Prostate gland (tissue), 2 donors: ENCODE results near the gene PURA. TPM values are rescaled to one million over a fixed set of nuclear protein-coding genes. Genes with fewer than 3 reads are reported as not detected.

Source experiments
- DNase-seq: peaks from one replicate; pipeline ENCODE4 v3.0.0-alpha.2; 2019; ENCODE audit warnings: low spot score
- H3K27ac ChIP-seq, 2 donors: fragments of 200-600 bp; sonication (generic); 2 replicates each; pipeline ENCODE4 v1.5.1; 2017 to 2019
- H3K27me3 ChIP-seq: fragments of 200-600 bp; sonication (generic); replicated peaks from 2 replicates; pipeline ENCODE4 v1.5.1; 2019; ENCODE audit not compliant: insufficient read depth
- H3K36me3 ChIP-seq, 2 donors: fragments of 200-600 bp; sonication (generic); 1 replicate in 1 of 2; 2 replicates in 1 of 2; pipeline versions ENCODE4 v1.5.1 to v1.8.1; 2017 to 2019
- H3K4me1 ChIP-seq: fragments of 200-600 bp; sonication (generic); replicated peaks from 2 replicates; pipeline ENCODE4 v1.5.1; 2019
- H3K4me3 ChIP-seq, 2 donors: fragments of 200-600 bp; sonication (generic); 2 replicates each; pipeline ENCODE4 v1.5.1; 2017 to 2019
- H3K9me3 ChIP-seq: fragments of 200-600 bp; sonication (generic); 2 replicates; pipeline ENCODE4 v1.5.1; 2017
- POLR2A ChIP-seq: fragments of 450-650 bp; IDR thresholded peaks from one replicate; pipeline ENCODE4 v1.6.1; 2016; ENCODE audit warnings: antibody characterized with exemption, mild to moderate bottlenecking
- POLR2AphosphoS5 ChIP-seq: sonication (generic); formaldehyde crosslinking; IDR thresholded peaks from one replicate; pipeline ENCODE4 v1.6.1; 2017; ENCODE audit warnings: antibody characterized with exemption
- WGBS: methylation state at CpG from one replicate; pipeline ENCODE4 v1.1.5; 2018; 5-methylcytosine and 5-hydroxymethylcytosine counted together
- intact Hi-C: fragments of 100-400 bp; cut with DNase I; formaldehyde crosslinking; loops from one replicate; pipeline ENCODE4 v1.14.2; 2022
- total RNA-seq, 2 donors: library from RNA; depleted of rRNA; stranded (reverse); fragments of >200 nt; gene quantifications; one replicate each; pipeline ENCODE4 v1.1.0, GENCODE V29; 2016
- TF ChIP-seq, protein P1 (sequence below), 4 experiments: fragments of 200-600 bp in 2 of 4; fragments of 450-650 bp in 2 of 4; sonication (generic) in 2 of 4; IDR thresholded peaks; 1 replicate in 3 of 4; 2 replicates in 1 of 4; pipeline ENCODE4 v1.5.1; 2016 to 2019; ENCODE audit warnings: antibody characterized with exemption in 4 of 4, mild to moderate bottlenecking in 2 of 4, moderate library complexity in 2 of 4

The PURA gene
- total RNA-seq, 2 donors from 2014 or later, result 24.2 to 27.2 TPM

DNA sequence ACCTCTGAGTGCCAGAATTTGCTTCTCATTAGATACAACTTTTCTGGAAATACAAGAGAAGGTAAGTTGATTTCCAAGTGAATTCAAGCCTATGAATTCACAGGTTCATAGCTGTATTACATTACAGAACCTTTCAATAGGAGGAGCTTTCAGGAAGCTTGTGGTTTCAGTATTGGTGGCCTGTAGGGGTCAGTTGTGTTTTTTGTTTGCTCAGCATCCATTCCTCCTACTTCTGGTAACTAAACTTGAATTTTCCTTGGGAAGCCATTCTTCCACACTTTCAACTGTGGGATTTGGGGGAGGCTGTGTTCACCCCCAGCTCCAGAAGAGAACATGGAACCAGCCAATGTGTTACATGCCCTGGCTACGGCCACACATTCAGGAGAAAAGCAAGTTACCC lies 55.5 kb downstream of the PURA start:
- no peak for DNase-seq
- intact Hi-C loops, result no loop called here
- no peaks in the 10 kb centered on the region for H3K4me1 ChIP-seq

DNA sequence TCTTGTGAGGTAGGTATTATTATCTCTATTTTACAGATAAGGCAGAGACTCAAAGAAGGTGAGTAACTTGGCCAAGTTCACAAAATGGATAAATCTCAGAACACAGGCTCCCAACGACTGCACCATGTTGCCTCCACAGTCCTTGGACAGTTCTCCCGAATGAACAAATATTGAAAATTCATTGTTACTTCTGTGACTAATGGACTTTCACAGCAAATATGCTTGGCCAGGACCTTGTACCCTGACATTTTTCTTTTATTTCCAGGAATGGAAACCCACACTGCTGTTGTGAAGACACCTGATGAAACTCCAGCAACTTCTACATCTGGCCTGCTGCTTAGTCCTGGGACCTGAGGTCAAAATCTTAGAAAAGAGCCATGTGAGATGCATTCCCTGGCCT lies 58.6 kb downstream of the PURA start:
- H3K4me3 ChIP-seq, result no peak overlapping the region
- H3K27me3 ChIP-seq, result no peaks in the 10 kb centered on the region
- no peaks in the 10 kb centered on the region for H3K4me1 ChIP-seq
- WGBS, result 31% methylated on average over 2 of the region's 2 CpGs
- DNase-seq, result no peak
- H3K27ac ChIP-seq, result no peak overlapping the region
- no peaks in the 10 kb centered on the region for H3K9me3 ChIP-seq
- H3K36me3 ChIP-seq, result no peaks in the 10 kb centered on the region
- TF ChIP-seq POLR2AphosphoS5, result no peak
- TF ChIP-seq, protein P1, sequence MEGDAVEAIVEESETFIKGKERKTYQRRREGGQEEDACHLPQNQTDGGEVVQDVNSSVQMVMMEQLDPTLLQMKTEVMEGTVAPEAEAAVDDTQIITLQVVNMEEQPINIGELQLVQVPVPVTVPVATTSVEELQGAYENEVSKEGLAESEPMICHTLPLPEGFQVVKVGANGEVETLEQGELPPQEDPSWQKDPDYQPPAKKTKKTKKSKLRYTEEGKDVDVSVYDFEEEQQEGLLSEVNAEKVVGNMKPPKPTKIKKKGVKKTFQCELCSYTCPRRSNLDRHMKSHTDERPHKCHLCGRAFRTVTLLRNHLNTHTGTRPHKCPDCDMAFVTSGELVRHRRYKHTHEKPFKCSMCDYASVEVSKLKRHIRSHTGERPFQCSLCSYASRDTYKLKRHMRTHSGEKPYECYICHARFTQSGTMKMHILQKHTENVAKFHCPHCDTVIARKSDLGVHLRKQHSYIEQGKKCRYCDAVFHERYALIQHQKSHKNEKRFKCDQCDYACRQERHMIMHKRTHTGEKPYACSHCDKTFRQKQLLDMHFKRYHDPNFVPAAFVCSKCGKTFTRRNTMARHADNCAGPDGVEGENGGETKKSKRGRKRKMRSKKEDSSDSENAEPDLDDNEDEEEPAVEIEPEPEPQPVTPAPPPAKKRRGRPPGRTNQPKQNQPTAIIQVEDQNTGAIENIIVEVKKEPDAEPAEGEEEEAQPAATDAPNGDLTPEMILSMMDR (IDR thresholded peaks at IDR 0.05), result no peak
- TF ChIP-seq POLR2A, result no peak
- intact Hi-C loops, result loop anchor here (10.0 kb wide), 1 partner anchor 62 kb away; no protein-coding TSS in a partner anchor

More for the DNA sequence above, 55.5 kb downstream of the PURA start:
- no peaks in the 10 kb centered on the region for H3K36me3 ChIP-seq
- H3K4me3 ChIP-seq, result no peak overlapping the region
- TF ChIP-seq, protein P1 (IDR thresholded peaks at IDR 0.05), result no peak
- TF ChIP-seq POLR2AphosphoS5, result no peak
- TF ChIP-seq POLR2A, result no peak
- no peaks in the 10 kb centered on the region for H3K27me3 ChIP-seq
- H3K27ac ChIP-seq, result no peak overlapping the region
- no peaks in the 10 kb centered on the region for H3K9me3 ChIP-seq
- 89% methylated on average over 1 of the region's 1 CpG for WGBS

DNA sequence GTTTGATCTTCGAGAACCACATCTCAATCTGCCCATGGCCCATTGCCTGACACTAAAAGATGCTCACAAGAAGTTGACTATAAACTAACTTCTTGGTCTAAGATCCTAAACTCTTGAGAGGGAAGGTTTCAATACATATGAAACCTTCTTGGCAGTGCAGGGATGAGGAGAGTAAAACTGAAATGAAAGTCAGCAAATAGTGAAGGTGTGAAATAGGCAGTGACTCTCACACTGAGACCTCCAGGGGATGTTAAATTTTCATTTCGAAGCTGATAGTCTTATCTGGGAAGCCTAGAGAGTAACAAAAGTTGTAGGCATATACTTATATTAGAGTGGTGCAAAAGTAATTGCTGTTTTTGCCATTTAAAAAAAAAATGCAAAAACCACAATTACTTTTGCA lies 60.1 kb downstream of the PURA start:
- peak overlapping the region; percentile 99 for H3K27ac ChIP-seq
- WGBS, result 94% methylated on average over 2 of the region's 2 CpGs
- intact Hi-C loops, result loop anchor here (10.0 kb wide), 1 partner anchor 61 kb away; no protein-coding TSS in a partner anchor

DNA sequence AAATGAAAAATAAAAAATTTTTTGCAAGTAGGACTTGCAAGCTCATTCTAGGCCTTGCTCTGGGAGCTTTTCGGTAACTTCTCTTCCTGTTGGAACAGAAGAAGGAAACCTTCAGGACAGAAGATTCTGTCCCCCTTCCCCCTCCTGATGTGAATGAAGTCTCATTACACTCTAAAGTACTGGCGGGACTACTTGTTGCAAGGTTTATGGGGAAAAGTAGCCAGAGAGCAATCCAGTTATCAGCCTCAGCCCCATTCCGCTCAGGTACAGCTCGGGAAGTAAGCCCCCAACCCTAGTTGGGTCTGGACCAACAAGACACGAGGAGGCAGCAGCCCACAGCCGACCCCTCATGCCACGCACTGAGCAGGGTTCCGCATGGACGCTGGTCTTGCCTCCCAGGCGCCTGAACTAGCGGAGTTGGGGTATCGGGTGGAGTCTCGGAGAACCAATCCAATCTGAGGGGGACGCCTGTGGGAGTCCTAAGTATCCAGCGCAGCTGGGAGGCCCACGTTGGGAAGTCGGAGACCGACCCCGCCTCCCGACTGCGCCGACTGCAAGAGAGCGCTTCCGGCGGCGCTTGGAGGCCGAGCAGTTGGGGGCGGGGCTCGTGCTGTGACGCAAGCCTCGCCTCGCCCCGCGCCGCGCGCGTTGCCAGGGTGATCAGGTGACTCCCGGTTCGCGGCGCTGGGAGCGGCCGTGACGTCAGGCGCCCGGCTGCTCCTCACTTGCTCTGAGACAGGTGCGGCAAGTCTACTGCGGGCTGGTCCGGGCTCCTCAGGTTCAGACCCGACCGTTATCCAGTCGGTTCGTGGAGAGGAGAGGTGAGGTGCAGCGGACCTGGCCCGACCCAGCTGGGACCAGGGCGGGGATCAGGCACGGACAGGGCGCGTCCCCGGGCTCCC lies 60.8 kb downstream of the PURA start, which contains the start of gene CYSTM1:
CYSTM1 (plus strand) TSS at position 724 of the 902 bp plus-strand sequence. CDS start 19,278 bp downstream, outside the sequence.
- Histone ChIP-seq H3K9me3 (no peaks in the 10 kb centered on the region), H3K36me3 (no peaks in the 10 kb centered on the region), H3K27ac (peak within 1 kb of the TSS; percentile 99), H3K4me3 (peak within 1 kb of the TSS; percentile 88 to 97), H3K4me1 (no peaks in the 10 kb centered on the region), H3K27me3 (no peaks in the 10 kb centered on the region)
- intact Hi-C loops, result loop anchor here (5.0 to 10.0 kb wide), 2 partner anchors 60 to 173 kb away; partner anchors contain the start of gene HBEGF
- TF ChIP-seq POLR2A (peak; percentile 97), POLR2AphosphoS5 (peak; percentile 98)
- TF ChIP-seq, protein P1 (IDR thresholded peaks at IDR 0.05), result peak in 2 of 4 experiments; percentile 21 to 50
- DNase-seq, result peak; percentile 97
- 1% methylated on average over 46 of the region's 61 CpGs for WGBS

More for the DNA sequence above, 60.1 kb downstream of the PURA start:
- no peaks in the 10 kb centered on the region for H3K27me3 ChIP-seq
- no peak overlapping the region for H3K4me3 ChIP-seq
- H3K36me3 ChIP-seq, result no peaks in the 10 kb centered on the region
- no peak for DNase-seq
- no peaks in the 10 kb centered on the region for H3K9me3 ChIP-seq
- no peak for TF ChIP-seq POLR2AphosphoS5
- no peak for TF ChIP-seq POLR2A
- TF ChIP-seq, protein P1 (IDR thresholded peaks at IDR 0.05), result no peak
- no peaks in the 10 kb centered on the region for H3K4me1 ChIP-seq

Other genes starting within 250 kb of the PURA start
- 10 to 100 TPM in 1 of 2 donors, 1 to 10 TPM in 1; 6.6 to 11.1 TPM for gene NRG2, start 70.8 kb upstream of the PURA start, total RNA-seq
- 10 to 100 TPM; 10.5 to 13.8 TPM for gene IGIP, start 11.8 kb downstream of the PURA start, total RNA-seq
- 10 to 100 TPM; 37.0 to 51.7 TPM for gene CYSTM1, start 61.1 kb downstream of the PURA start, total RNA-seq
- 100 to 1,000 TPM in 1 of 2 donors, 10 to 100 TPM in 1; 88.0 to 145 TPM for gene PFDN1, start 189.0 kb downstream of the PURA start, total RNA-seq
- gene HBEGF, start 232.5 kb downstream of the PURA start, total RNA-seq, result 10 to 100 TPM in 1 of 2 donors, 1 to 10 TPM in 1; 7.7 to 24.0 TPM
- not detected for gene SLC4A9, start 246.1 kb downstream of the PURA start, total RNA-seq